A549 (cell line): ENCODE data around the gene SLC25A47.
"Not testable (repeated sequence)": the region's sequence is repeated elsewhere in the genome, so short reads cannot be mapped to it uniquely, and the experiment has no call there.

Experiments
- CEBPB ChIP-seq, 2 experiments: fragments of >200 bp in 1 of 2; sonication (Bioruptor Twin) in 1 of 2; formaldehyde crosslinking in 1 of 2; IDR thresholded peaks; 2 replicates each; pipeline ENCODE4 v1.6.1; 2012 to 2016
- CHD2 ChIP-seq: fragments of 150-350 bp; IDR thresholded peaks from 2 replicates; pipeline ENCODE4 v1.6.1; 2014; ENCODE audit warnings: low read length; ENCODE audit not compliant: partially characterized antibody
- CTCF ChIP-seq: fragments of >200 bp; sonication (Bioruptor Twin); formaldehyde crosslinking; IDR thresholded peaks from 3 replicates; pipeline ENCODE4 v1.5.1; 2016
- JUN ChIP-seq, 2 experiments: fragments of >200 bp; sonication (Bioruptor Twin); formaldehyde crosslinking; IDR thresholded peaks; 2 replicates in 1 of 2; 3 replicates in 1 of 2; pipeline ENCODE4 v1.6.1; 2016 to 2017
- KDM5A ChIP-seq: fragments of 200-600 bp; sonication (generic); IDR thresholded peaks from 2 replicates; pipeline ENCODE4 v1.6.1; 2016; ENCODE audit warnings: antibody characterized with exemption, mild to moderate bottlenecking
- MAFK ChIP-seq: fragments of 450-650 bp; IDR thresholded peaks from 2 replicates; pipeline ENCODE4 v1.6.1; 2014; ENCODE audit not compliant: partially characterized antibody
- PHF8 ChIP-seq: fragments of 200-600 bp; sonication (generic); IDR thresholded peaks from 2 replicates; pipeline ENCODE4 v1.6.1; 2016; ENCODE audit warnings: low read depth, mild to moderate bottlenecking, antibody characterized with exemption, moderate library complexity, borderline replicate concordance
- POLR2A ChIP-seq: IDR thresholded peaks from 2 replicates; pipeline ENCODE4 v1.6.1; 2012; ENCODE audit warnings: mild to moderate bottlenecking, low read length
- POLR2AphosphoS2 ChIP-seq: conservative IDR thresholded peaks from 2 replicates; pipeline ENCODE4 v1.6.1; 2012; ENCODE audit warnings: low read length, improper control_type of control experiment, inconsistent platforms
- RARB ChIP-seq: fragments of 250-450 bp; sonication (Bioruptor Pico); IDR thresholded peaks from 2 replicates; pipeline ENCODE4 v1.8.0; 2021; ENCODE audit warnings: mild to moderate bottlenecking, moderate library complexity
- RFX5 ChIP-seq: fragments of 450-650 bp; IDR thresholded peaks from 2 replicates; pipeline ENCODE4 v1.7.1; 2014; ENCODE audit warnings: antibody characterized with exemption, mild to moderate bottlenecking, moderate library complexity
- SMC3 ChIP-seq: fragments of >200 bp; sonication (Bioruptor Twin); formaldehyde crosslinking; IDR thresholded peaks from 3 replicates; pipeline ENCODE4 v1.6.1; 2018; ENCODE audit warnings: inconsistent platforms
- TF ChIP-seq, protein P1 (sequence below): IDR thresholded peaks from 2 replicates; pipeline ENCODE4 v1.6.1; 2012

DNA sequence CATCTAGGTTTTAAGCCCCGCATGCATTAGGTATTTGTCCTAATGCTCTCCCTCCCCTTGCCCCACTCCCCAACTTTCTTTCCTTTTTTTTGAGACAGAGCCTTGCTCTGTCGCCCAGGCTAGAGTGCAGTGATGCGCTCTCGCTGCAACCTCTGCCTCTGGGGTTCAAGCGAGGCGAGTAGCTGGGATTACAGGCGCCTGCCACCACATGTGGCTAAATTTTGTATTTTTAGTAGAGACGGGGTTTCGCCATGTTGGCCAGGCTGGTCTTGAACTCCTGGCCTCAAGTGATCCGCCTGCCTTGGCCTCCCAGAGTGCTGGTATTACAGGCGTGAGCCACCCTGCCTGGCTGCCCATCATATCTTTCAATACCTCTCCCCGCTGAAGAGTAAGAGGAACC lies 19.7 kb downstream of the SLC25A47 start:
- TF ChIP-seq CTCF; RARB (CRISPR knock-in tag); MAFK; JUN (IDR thresholded peaks at IDR 0.05); RFX5; KDM5A; POLR2A; CEBPB (IDR thresholded peaks at IDR 0.05); POLR2AphosphoS2; SMC3; PHF8; CHD2: not testable (repeated sequence)
- TF ChIP-seq, protein P1, sequence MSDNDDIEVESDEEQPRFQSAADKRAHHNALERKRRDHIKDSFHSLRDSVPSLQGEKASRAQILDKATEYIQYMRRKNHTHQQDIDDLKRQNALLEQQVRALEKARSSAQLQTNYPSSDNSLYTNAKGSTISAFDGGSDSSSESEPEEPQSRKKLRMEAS, result not testable (repeated sequence)
